OCI-LY3 (cell line): ENCODE data around the gene SLC6A2.

Experiments
- CTCF ChIP-seq: fragments of 200-600, 300-600 bp; sonication (generic); IDR thresholded peaks from 2 replicates; pipeline ENCODE4 v1.5.1; 2014; ENCODE audit warnings: antibody characterized with exemption, low read length, low read depth
- EZH2phosphoT487 ChIP-seq: fragments of 200-600 bp; shearing (Covaris generic); IDR thresholded peaks from 2 replicates; pipeline ENCODE4 v1.6.1; 2018; ENCODE audit warnings: antibody characterized with exemption, mixed run types, low read depth

- TF ChIP-seq CTCF, result peak; percentile 70
- no peak for TF ChIP-seq EZH2phosphoT487
These were observed 45.9 kb downstream of the SLC6A2 start for GRCh38 chr16:55701442-55702319.
